SH-SY5Y (cell line): ENCODE data around the gene THADA.

Source experiments
- GATA2 ChIP-seq: IDR thresholded peaks from 2 replicates; pipeline ENCODE4 v1.6.1; 2011; ENCODE audit warnings: mild to moderate bottlenecking, low read depth, low read length
- GATA3 ChIP-seq: IDR thresholded peaks from 2 replicates; pipeline ENCODE4 v1.6.1; 2011; ENCODE audit warnings: low read depth, mild to moderate bottlenecking, low read length, moderate library complexity

THADA gene

DNA sequence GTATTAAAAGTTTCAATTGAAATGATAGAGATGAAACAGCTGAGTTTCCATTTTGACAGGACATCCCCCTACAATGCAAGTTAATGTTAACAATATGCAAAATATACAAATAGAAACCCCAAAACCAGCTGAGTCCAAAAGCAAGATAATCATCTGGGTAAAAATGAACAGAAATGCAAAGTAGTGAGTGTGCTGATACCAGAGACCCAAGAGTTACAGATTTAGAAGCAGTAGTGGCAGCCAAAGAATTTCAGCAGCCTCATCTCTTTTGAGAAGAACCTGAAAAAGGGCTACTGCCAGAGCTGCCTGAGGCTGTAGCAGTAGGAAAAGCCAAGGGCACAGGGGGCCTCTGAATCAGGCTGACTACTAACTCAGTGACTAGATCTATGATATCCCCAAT lies 82.6 kb downstream of the THADA start:
- no peak for TF ChIP-seq GATA2
- TF ChIP-seq GATA3, result no peak

DNA sequence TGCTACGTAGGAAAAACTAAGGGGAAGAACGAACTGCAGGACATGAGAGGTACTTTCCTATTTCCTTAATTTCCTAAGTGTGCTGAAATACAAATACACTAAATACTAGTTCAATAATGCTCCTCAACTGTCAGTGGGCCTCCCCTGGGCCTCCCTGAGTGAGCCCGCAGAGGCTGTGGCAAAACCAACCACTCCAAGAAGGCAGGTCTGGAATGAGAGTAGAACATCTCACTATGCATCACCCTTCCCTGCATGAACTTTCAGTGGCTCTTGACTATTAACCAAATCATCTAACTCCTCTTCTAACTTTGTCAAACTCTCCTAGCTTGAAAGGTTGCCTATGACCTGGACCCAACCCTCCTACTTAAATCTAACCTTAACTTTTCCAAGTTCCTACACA lies 84.6 kb downstream of the THADA start:
- no peak for TF ChIP-seq GATA2
- TF ChIP-seq GATA3, result no peak

- TF ChIP-seq GATA3 (peak; percentile 59), GATA2 (no peak)
These were observed 86.0 kb downstream of the THADA start for GRCh38 chr2:43509886-43510285.

DNA sequence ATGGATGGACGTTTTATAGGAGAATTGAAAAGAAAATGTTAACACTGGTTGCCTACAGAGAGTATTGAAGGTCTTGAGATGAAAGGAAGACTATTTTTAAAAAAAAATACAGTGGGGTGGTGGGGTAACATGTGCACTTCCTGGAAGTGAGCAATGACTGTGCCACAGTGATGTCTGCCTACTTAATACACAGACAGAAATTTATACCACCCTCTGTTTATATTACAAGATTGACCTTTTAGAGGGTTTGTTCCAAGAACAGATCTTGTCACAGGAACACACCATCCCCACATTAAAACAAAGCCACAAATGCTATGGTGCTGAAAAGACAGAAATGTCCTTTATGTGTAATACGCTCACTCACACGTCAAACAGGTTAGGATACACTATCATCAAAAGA lies 87.6 kb downstream of the THADA start:
- TF ChIP-seq GATA2, result no peak
- TF ChIP-seq GATA3, result no peak

- TF ChIP-seq GATA2 (no peak), GATA3 (no peak)
These were observed 88.7 kb downstream of the THADA start for GRCh38 chr2:43507137-43507536.

GRCh38 chr2:43495727-43496126 lies 100.1 kb downstream of the THADA start:
- TF ChIP-seq GATA2 (no peak), GATA3 (no peak)

GRCh38 chr2:43493954-43494353 lies 101.9 kb downstream of the THADA start:
- TF ChIP-seq GATA3 (no peak), GATA2 (no peak)

- no peak for TF ChIP-seq GATA2
- no peak for TF ChIP-seq GATA3
These were observed 104.7 kb downstream of the THADA start for GRCh38 chr2:43491065-43491639.

GRCh38 chr2:43490252-43490786 lies 105.5 kb downstream of the THADA start:
- no peak for TF ChIP-seq GATA2
- no peak for TF ChIP-seq GATA3

- TF ChIP-seq GATA2 (no peak), GATA3 (no peak)
These were observed 107.1 kb downstream of the THADA start for GRCh38 chr2:43488737-43489136.

- TF ChIP-seq GATA3, result no peak
- no peak for TF ChIP-seq GATA2
These were observed 109.2 kb downstream of the THADA start for GRCh38 chr2:43486603-43487002.

GRCh38 chr2:43484323-43484930 lies 111.4 kb downstream of the THADA start:
- no peak for TF ChIP-seq GATA2
- no peak for TF ChIP-seq GATA3

GRCh38 chr2:43482961-43483360 lies 112.9 kb downstream of the THADA start:
- TF ChIP-seq GATA2, result no peak

GRCh38 chr2:43481927-43482542 lies 113.8 kb downstream of the THADA start:
- no peak for TF ChIP-seq GATA3
- no peak for TF ChIP-seq GATA2

GRCh38 chr2:43480874-43481273 lies 115.0 kb downstream of the THADA start:
- TF ChIP-seq GATA3 (no peak), GATA2 (no peak)

GRCh38 chr2:43478412-43479086 lies 117.3 kb downstream of the THADA start:
- TF ChIP-seq GATA3 (no peak), GATA2 (no peak)
